IPS DF 4.7 (cell line): ENCODE measurements around the gene KLHL22.
"Not testable (repeated sequence)": the region's sequence is repeated elsewhere in the genome, so short reads cannot be mapped to it uniquely, and the experiment has no call there.

Experiments used
- DNase-seq: peaks from one replicate; pipeline ENCODE4 v3.0.0-alpha.2; 2013; ENCODE audit warnings: low spot score; ENCODE audit errors: extremely low read depth

Gene KLHL22

GRCh38 chr22:20471126-20471833 lies 24.3 kb downstream of the KLHL22 start:
- no peak for DNase-seq

- not testable (repeated sequence) for DNase-seq
Observed at GRCh38 chr22:20470525-20470924, 25.1 kb downstream of the KLHL22 start.

GRCh38 chr22:20469110-20469868 lies 26.3 kb downstream of the KLHL22 start:
- no peak for DNase-seq

- DNase-seq, result no peak
Observed at GRCh38 chr22:20466659-20467379, 28.8 kb downstream of the KLHL22 start.

GRCh38 chr22:20465759-20466077 lies 29.9 kb downstream of the KLHL22 start:
- no peak for DNase-seq

- no peak for DNase-seq
Observed at GRCh38 chr22:20464912-20465758, 30.5 kb downstream of the KLHL22 start.

GRCh38 chr22:20464096-20464614 lies 31.4 kb downstream of the KLHL22 start:
- DNase-seq, result no peak

GRCh38 chr22:20463324-20464095 lies 32.1 kb downstream of the KLHL22 start:
- DNase-seq, result no peak

- DNase-seq, result no peak
Observed at GRCh38 chr22:20459862-20460261, 35.7 kb downstream of the KLHL22 start.

- no peak for DNase-seq
Observed at GRCh38 chr22:20459152-20459542, 36.4 kb downstream of the KLHL22 start.

- DNase-seq, result no peak
Observed at GRCh38 chr22:20458530-20459151, 37.0 kb downstream of the KLHL22 start.

GRCh38 chr22:20457506-20458240 lies 37.9 kb downstream of the KLHL22 start:
- DNase-seq, result no peak

GRCh38 chr22:20456722-20457076 lies 38.9 kb downstream of the KLHL22 start:
- no peak for DNase-seq

GRCh38 chr22:20456064-20456721 lies 39.4 kb downstream of the KLHL22 start:
- peak; percentile 74 for DNase-seq

GRCh38 chr22:20455709-20456063 lies 39.9 kb downstream of the KLHL22 start:
- no peak for DNase-seq

- no peak for DNase-seq
Observed at GRCh38 chr22:20453222-20453621, 42.4 kb downstream of the KLHL22 start.

- no peak for DNase-seq
Observed at GRCh38 chr22:20451920-20452319, 43.7 kb downstream of the KLHL22 start.

- not testable (repeated sequence) for DNase-seq
Observed at GRCh38 chr22:20451129-20451778, 44.3 kb downstream of the KLHL22 start.

GRCh38 chr22:20450551-20450906 lies 45.1 kb downstream of the KLHL22 start:
- DNase-seq, result no peak
